SK-N-SH treated with all-trans-retinoic acid at 6 μM for 48 hours (cell line): Measurements from ENCODE around the gene MAN1A1.

Experiments used
- ATAC-seq: fragments of 200-7000 bp; cut with Tn5 transposase; 3 replicates; pipeline ENCODE4 v1.9.1; 2020; ENCODE audit warnings: mild to moderate bottlenecking, moderate library complexity
- ARNTL ChIP-seq: fragments of 450-650 bp; formaldehyde crosslinking; IDR thresholded peaks from 2 replicates; pipeline ENCODE4 v1.5.0; 2020; ENCODE audit warnings: low read depth, mild to moderate bottlenecking, moderate library complexity, borderline replicate concordance
- BACH2 ChIP-seq: fragments of 250-450 bp; sonication (Bioruptor Pico); IDR thresholded peaks from 2 replicates; pipeline ENCODE4 v1.9.0; 2021; ENCODE audit warnings: mild to moderate bottlenecking, borderline replicate concordance
- CREB5 ChIP-seq: fragments of 250-450 bp; sonication (Bioruptor Pico); IDR thresholded peaks from 2 replicates; pipeline ENCODE4 v1.5.1; 2020; ENCODE audit warnings: low read depth, mild to moderate bottlenecking, moderate library complexity
- CSDC2 ChIP-seq: fragments of 250-450 bp; sonication (Bioruptor Pico); IDR thresholded peaks from 2 replicates; pipeline ENCODE4 v1.5.0; 2020; ENCODE audit warnings: mild to moderate bottlenecking, moderate library complexity
- CSRNP3 ChIP-seq: fragments of 250-450 bp; sonication (Bioruptor Pico); IDR thresholded peaks from 2 replicates; pipeline ENCODE4 v1.5.1; 2021; ENCODE audit warnings: mild to moderate bottlenecking, moderate library complexity
- ESRRG ChIP-seq: fragments of 250-450 bp; sonication (Bioruptor Pico); IDR thresholded peaks from 2 replicates; pipeline ENCODE4 v1.6.1; 2021; ENCODE audit warnings: mild to moderate bottlenecking
- GLIS3 ChIP-seq: fragments of 250-450 bp; sonication (Bioruptor Pico); IDR thresholded peaks from 2 replicates; pipeline ENCODE4 v1.5.0; 2020; ENCODE audit warnings: mild to moderate bottlenecking, moderate library complexity
- ISL1 ChIP-seq: fragments of 250-450 bp; sonication (Bioruptor Pico); IDR thresholded peaks from 2 replicates; pipeline ENCODE4 v2.1.2; 2022; ENCODE audit warnings: mild to moderate bottlenecking, moderate library complexity
- OSR1 ChIP-seq: fragments of 250-450 bp; sonication (Bioruptor Pico); IDR thresholded peaks from 2 replicates; pipeline ENCODE4 v1.8.0; 2022; ENCODE audit warnings: moderate library complexity, mild to moderate bottlenecking, inconsistent platforms
- PATZ1 ChIP-seq: fragments of 250-450 bp; sonication (Bioruptor Pico); IDR thresholded peaks from 2 replicates; pipeline ENCODE4 v1.8.0; 2020; ENCODE audit warnings: mild to moderate bottlenecking, moderate library complexity, borderline replicate concordance
- POU6F1 ChIP-seq: fragments of 250-450 bp; sonication (Bioruptor Pico); IDR thresholded peaks from 2 replicates; pipeline ENCODE4 v1.8.0; 2021; ENCODE audit warnings: low read depth, mild to moderate bottlenecking, moderate library complexity, borderline replicate concordance
- PPARA ChIP-seq: fragments of 250-450 bp; sonication (Bioruptor Pico); IDR thresholded peaks from 2 replicates; pipeline ENCODE4 v1.5.0; 2020; ENCODE audit warnings: mild to moderate bottlenecking, borderline replicate concordance
- RARB ChIP-seq: fragments of 250-450 bp; sonication (Bioruptor Pico); IDR thresholded peaks from 2 replicates; pipeline ENCODE4 v1.8.0; 2021; ENCODE audit warnings: mild to moderate bottlenecking, moderate library complexity
- SNAI2 ChIP-seq: fragments of 250-450 bp; sonication (Bioruptor Pico); IDR thresholded peaks from 2 replicates; pipeline ENCODE4 v1.5.0; 2020; ENCODE audit warnings: mild to moderate bottlenecking, moderate library complexity
- TCF4 ChIP-seq: fragments of 250-450 bp; sonication (Bioruptor Pico); IDR thresholded peaks from 2 replicates; pipeline ENCODE4 v1.8.0; 2021; ENCODE audit warnings: mild to moderate bottlenecking, moderate library complexity, borderline replicate concordance
- TOX ChIP-seq: fragments of 250-450 bp; sonication (Bioruptor Pico); IDR thresholded peaks from 2 replicates; pipeline ENCODE4 v1.8.0; 2021; ENCODE audit warnings: mild to moderate bottlenecking, moderate library complexity, borderline replicate concordance
- TSHZ2 ChIP-seq: fragments of 250-450 bp; sonication (Bioruptor Pico); IDR thresholded peaks from 2 replicates; pipeline ENCODE4 v1.5.0; 2020; ENCODE audit warnings: mild to moderate bottlenecking, moderate library complexity
- ZFP3 ChIP-seq: fragments of 250-450 bp; sonication (Bioruptor Pico); IDR thresholded peaks from 2 replicates; pipeline ENCODE4 v1.5.0; 2020; ENCODE audit warnings: mild to moderate bottlenecking, moderate library complexity
- ZFP30 ChIP-seq: fragments of 450-650 bp; formaldehyde crosslinking; IDR thresholded peaks from 2 replicates; pipeline ENCODE4 v1.5.0; 2022; ENCODE audit warnings: mild to moderate bottlenecking, moderate library complexity
- ZNF565 ChIP-seq: fragments of 450-650 bp; formaldehyde crosslinking; conservative IDR thresholded peaks from 2 replicates; pipeline ENCODE4 v1.5.0; 2020; ENCODE audit warnings: low read depth, mild to moderate bottlenecking, moderate library complexity
- ZNF70 ChIP-seq: fragments of 450-650 bp; formaldehyde crosslinking; IDR thresholded peaks from 2 replicates; pipeline ENCODE4 v1.5.0; 2020; ENCODE audit warnings: mild to moderate bottlenecking, moderate library complexity
- ZNF8 ChIP-seq: fragments of 450-650 bp; formaldehyde crosslinking; IDR thresholded peaks from 2 replicates; pipeline ENCODE4 v1.5.0; 2020; ENCODE audit warnings: mild to moderate bottlenecking, moderate library complexity

MAN1A1 gene

GRCh38 chr6:119337252-119337651, 12.3 kb downstream of the MAN1A1 start:
- ATAC-seq: no peak
- TF ChIP-seq TOX (CRISPR knock-in tag) (no peak), GLIS3 (no peak), ZFP30 (CRISPR knock-in tag) (no peak), PPARA (CRISPR knock-in tag) (no peak), TSHZ2 (CRISPR knock-in tag) (no peak), ZNF565 (CRISPR knock-in tag) (no peak), OSR1 (CRISPR knock-in tag) (no peak), ISL1 (CRISPR knock-in tag) (no peak), BACH2 (CRISPR knock-in tag) (no peak)
- TF ChIP-seq, all 23 proteins: peak for 0

GRCh38 chr6:119334535-119335264, 14.9 kb downstream of the MAN1A1 start:
- TF ChIP-seq ZFP30 (CRISPR knock-in tag) (no peak), TCF4 (CRISPR knock-in tag) (no peak)
- ATAC-seq: peak; percentile 46; the same call in 2 of the 3 replicates

- TF ChIP-seq GLIS3: no peak
- TF ChIP-seq POU6F1: no peak
- no peak for TF ChIP-seq CSDC2 (CRISPR knock-in tag)
- no peak for TF ChIP-seq ESRRG (CRISPR knock-in tag)
- TF ChIP-seq TCF4 (CRISPR knock-in tag): no peak
- TF ChIP-seq ZFP30 (CRISPR knock-in tag): no peak
- TF ChIP-seq ARNTL (CRISPR knock-in tag): no peak
- no peak for TF ChIP-seq SNAI2 (CRISPR knock-in tag)
- no peak for TF ChIP-seq ISL1 (CRISPR knock-in tag)
- no peak for TF ChIP-seq CSRNP3 (CRISPR knock-in tag)
- TF ChIP-seq PPARA (CRISPR knock-in tag): no peak
- TF ChIP-seq TSHZ2 (CRISPR knock-in tag): no peak
- TF ChIP-seq PATZ1: no peak
- no peak for TF ChIP-seq ZFP3 (CRISPR knock-in tag)
- no peak for TF ChIP-seq ZNF70 (CRISPR knock-in tag)
- no peak for TF ChIP-seq ZNF565 (CRISPR knock-in tag)
- TF ChIP-seq CREB5 (CRISPR knock-in tag): no peak
- no peak for TF ChIP-seq ZNF8 (CRISPR knock-in tag)
- no peak for TF ChIP-seq TOX (CRISPR knock-in tag)
- TF ChIP-seq RARB (CRISPR knock-in tag): no peak
- peak; percentile 52 for ATAC-seq
Measured at GRCh38 chr6:119333707-119334295, 15.8 kb downstream of the MAN1A1 start.
